ENCODE results near the gene GATAD2B.

GATAD2B gene

GRCh38 chr1:153922972-153923925 is at the start of gene GATAD2B:
Gene GATAD2B, minus strand, starts transcription at chr1:153922972. Its CDS starts 94,625 bp downstream, at chr1:153828347.
- peak; percentile 98 for DNase-seq

- no peak for DNase-seq
Measured at GRCh38 chr1:153970346-153970745, 47.6 kb upstream of the GATAD2B start.

GRCh38 chr1:153968972-153969371 is 46.2 kb upstream of the GATAD2B start:
- DNase-seq, result no peak

GRCh38 chr1:153968408-153968807 is 45.6 kb upstream of the GATAD2B start:
- no peak for DNase-seq

GRCh38 chr1:153968000-153968363 is 45.2 kb upstream of the GATAD2B start:
- DNase-seq, result no peak

- peak; percentile 92 for DNase-seq
Measured at GRCh38 chr1:153967107-153967999, 44.6 kb upstream of the GATAD2B start, which contains the start of gene CREB3L4. Gene CREB3L4, plus strand, starts transcription at chr1:153967902. Its CDS starts 624 bp downstream, at chr1:153968526.

- peak; percentile 68 for DNase-seq
Measured at GRCh38 chr1:153963850-153964331, 41.1 kb upstream of the GATAD2B start.

- DNase-seq, result peak; percentile 99
Measured at GRCh38 chr1:153963030-153963849, 40.5 kb upstream of the GATAD2B start, which contains the start of gene SLC39A1. Gene SLC39A1, minus strand, starts transcription at chr1:153963537. Its CDS starts 822 bp downstream, at chr1:153962715.

- DNase-seq, result peak; percentile 41
Measured at GRCh38 chr1:153962088-153963029, 39.6 kb upstream of the GATAD2B start.

GRCh38 chr1:153961421-153961820 is 38.6 kb upstream of the GATAD2B start:
- DNase-seq, result no peak

- no peak for DNase-seq
Measured at GRCh38 chr1:153960206-153960605, 37.4 kb upstream of the GATAD2B start.

GRCh38 chr1:153959454-153959853 is 36.7 kb upstream of the GATAD2B start:
- no peak for DNase-seq

GRCh38 chr1:153958961-153959260 is 36.1 kb upstream of the GATAD2B start:
- no peak for DNase-seq

- DNase-seq, result peak; percentile 98
Measured at GRCh38 chr1:153958111-153958960, 35.6 kb upstream of the GATAD2B start, which contains the start of gene CRTC2. Gene CRTC2, minus strand, starts transcription at chr1:153958612. Its CDS starts 115 bp downstream, at chr1:153958497.

GRCh38 chr1:153957744-153958110 is 35.0 kb upstream of the GATAD2B start:
- no peak for DNase-seq

- no peak for DNase-seq
Measured at GRCh38 chr1:153956997-153957715, 34.4 kb upstream of the GATAD2B start.

GRCh38 chr1:153954826-153955225 is 32.1 kb upstream of the GATAD2B start:
- no peak for DNase-seq

- no peak for DNase-seq
Measured at GRCh38 chr1:153953859-153954365, 31.1 kb upstream of the GATAD2B start.

GRCh38 chr1:153951801-153952200 is 29.0 kb upstream of the GATAD2B start:
- DNase-seq, result no peak
